H1 (cell line): ENCODE results near the gene PLPPR1. TPM values are rescaled to one million over a fixed set of nuclear protein-coding genes. Genes with fewer than 3 reads are reported as not detected.
A peak's percentile ranks its signal among the peaks of the same experiment; 100 is the strongest.

Experiments
- CTCF ChIA-PET: fragments of 300-600 bp; sonication (Branson Sonifier 250); formaldehyde crosslinking; loops from one replicate; lab custom pipeline; 2021; ENCODE audit not compliant: partially characterized antibody; lab: Charles Lee
- POLR2A ChIA-PET: fragments of 300-600 bp; sonication (Branson Sonifier 250); formaldehyde crosslinking; loops from one replicate; lab custom pipeline; 2021; ENCODE audit warnings: inconsistent platforms; ENCODE audit not compliant: partially characterized antibody; lab: Charles Lee
- DNase-seq, 2 experiments: peaks; one replicate each; pipeline versions ENCODE4 v3.0.0 to v3.0.0-alpha.2; 2010 to 2022; ENCODE audit warnings: low spot score in 2 of 2, low read depth in 1 of 2, mixed read lengths in 1 of 2
- FAIRE-seq: peaks from 2 replicates; lab custom pipeline; 2011; peaks lifted over from hg19 to GRCh38; lab: Jason Lieb, UNC
- H2AFZ ChIP-seq: 2 replicates; pipeline ENCODE4 v1.8.1; 2012; ENCODE audit warnings: low read length, inconsistent platforms
- H2AK5ac ChIP-seq: 2 replicates; pipeline ENCODE4 v1.6.1; 2013; ENCODE audit warnings: low read depth, low read length
- H2BK120ac ChIP-seq: replicated peaks from 2 replicates; pipeline ENCODE3; 2013; ENCODE audit warnings: low read depth, low read length, inconsistent platforms
- H2BK12ac ChIP-seq: 2 replicates; pipeline ENCODE4 v1.6.1; 2013; ENCODE audit warnings: low read depth, low read length
- H2BK15ac ChIP-seq: 2 replicates; pipeline ENCODE4 v1.6.1; 2013; ENCODE audit warnings: low read length
- H2BK20ac ChIP-seq: 2 replicates; pipeline ENCODE4 v1.6.1; 2013; ENCODE audit warnings: low read length
- H2BK5ac ChIP-seq: 2 replicates; pipeline ENCODE4 v1.6.1; 2013; ENCODE audit warnings: low read depth, low read length
- H3K14ac ChIP-seq: 2 replicates; pipeline ENCODE4 v1.6.1; 2013; ENCODE audit warnings: inconsistent platforms; ENCODE audit not compliant: insufficient read length
- H3K18ac ChIP-seq: 2 replicates; pipeline ENCODE4 v1.6.1; 2013; ENCODE audit warnings: low read length; ENCODE audit errors: extremely low read depth
- H3K23ac ChIP-seq: 2 replicates; pipeline ENCODE4 v1.6.1; 2013; ENCODE audit warnings: inconsistent platforms; ENCODE audit not compliant: insufficient read length
- H3K23me2 ChIP-seq: 2 replicates; pipeline ENCODE4 v1.6.1; 2013; ENCODE audit warnings: low read depth, low read length
- H3K27ac ChIP-seq: 2 replicates; pipeline ENCODE4 v1.6.1; 2011; ENCODE audit warnings: low read depth, low read length, inconsistent platforms
- H3K27me3 ChIP-seq, 4 experiments: replicated peaks in 1 of 4; 1 replicate in 1 of 4; 2 replicates in 3 of 4; pipeline versions ENCODE4 v1.6.1 to v1.8.1; 2011 to 2013; ENCODE audit warnings: low read length in 3 of 4, mild to moderate bottlenecking in 3 of 4, inconsistent platforms in 2 of 4, mixed read lengths in 2 of 4, moderate library complexity in 1 of 4; ENCODE audit not compliant: control insufficient read depth in 3 of 4, insufficient read depth in 3 of 4; ENCODE audit errors: extremely low read depth in 1 of 4
- H3K36me3 ChIP-seq, 4 experiments: 2 replicates each; pipeline versions ENCODE4 v1.6.1 to v1.8.1; 2011 to 2013; ENCODE audit warnings: mild to moderate bottlenecking in 4 of 4, low read length in 3 of 4, moderate library complexity in 2 of 4, control low read depth in 1 of 4, inconsistent platforms in 1 of 4; ENCODE audit not compliant: insufficient read depth in 4 of 4, control insufficient read depth in 2 of 4
- H3K4ac ChIP-seq: replicated peaks from 2 replicates; pipeline ENCODE3; 2013; ENCODE audit warnings: low read length, low read depth, mixed read lengths, inconsistent platforms; ENCODE audit not compliant: insufficient read length
- H3K4me1 ChIP-seq, 4 experiments: replicated peaks in 1 of 4; 1 replicate in 1 of 4; 2 replicates in 3 of 4; pipeline versions ENCODE4 v1.6.1 to v1.8.1; 2011 to 2013; ENCODE audit warnings: low read length in 3 of 4, inconsistent platforms in 2 of 4, mixed read lengths in 1 of 4; ENCODE audit not compliant: insufficient read depth in 4 of 4, control insufficient read depth in 3 of 4
- H3K4me2 ChIP-seq, 2 experiments: 2 replicates each; pipeline versions ENCODE4 v1.6.1 to v1.8.1; 2011 to 2013; ENCODE audit warnings: low read depth in 2 of 2, low read length in 2 of 2, control low read depth in 1 of 2, inconsistent platforms in 1 of 2, mild to moderate bottlenecking in 1 of 2; ENCODE audit not compliant: insufficient read depth in 1 of 2
- H3K4me3 ChIP-seq, 4 experiments: fragments of 200-600, 300-600 bp in 1 of 4; sonication (generic), shearing (Covaris generic), sonication (Bioruptor Twin) in 1 of 4; 2 replicates each; pipeline versions ENCODE4 v1.5.1 to v1.8.1; 2011 to 2016; ENCODE audit warnings: low read length in 4 of 4, low read depth in 3 of 4, control low read depth in 2 of 4, inconsistent platforms in 2 of 4, mild to moderate bottlenecking in 2 of 4, mixed read lengths in 1 of 4, moderate library complexity in 1 of 4; ENCODE audit not compliant: insufficient read depth in 2 of 4; ENCODE audit errors: extremely low read depth in 1 of 4
- H3K56ac ChIP-seq: replicated peaks from 2 replicates; pipeline ENCODE3; 2013; ENCODE audit warnings: low read depth, mild to moderate bottlenecking, mixed read lengths, low read length, inconsistent platforms; ENCODE audit not compliant: insufficient read length
- H3K79me1 ChIP-seq: 2 replicates; pipeline ENCODE4 v1.6.1; 2013; ENCODE audit warnings: low read depth, low read length, control low read depth
- H3K79me2 ChIP-seq, 2 experiments: 2 replicates each; pipeline versions ENCODE4 v1.6.1 to v1.8.1; 2012 to 2013; ENCODE audit warnings: low read length in 2 of 2, mild to moderate bottlenecking in 2 of 2, inconsistent platforms in 1 of 2; ENCODE audit not compliant: insufficient read depth in 2 of 2, control insufficient read depth in 1 of 2
- H3K9ac ChIP-seq, 4 experiments: replicated peaks in 1 of 4; 1 replicate in 1 of 4; 2 replicates in 3 of 4; pipeline versions ENCODE4 v1.6.1 to v1.8.1; 2011 to 2013; ENCODE audit warnings: low read depth in 3 of 4, low read length in 3 of 4, control low read depth in 2 of 4, mild to moderate bottlenecking in 2 of 4, moderate library complexity in 2 of 4, inconsistent platforms in 1 of 4; ENCODE audit errors: extremely low read depth in 1 of 4
- H3K9me3 ChIP-seq, 2 experiments: 2 replicates each; pipeline versions ENCODE4 v1.6.1 to v1.8.1; 2012 to 2013; ENCODE audit warnings: mild to moderate bottlenecking in 2 of 2, moderate library complexity in 2 of 2, control low read depth in 1 of 2, inconsistent platforms in 1 of 2, low read depth in 1 of 2, low read length in 1 of 2, mixed read lengths in 1 of 2; ENCODE audit not compliant: insufficient read depth in 2 of 2
- H4K20me1 ChIP-seq, 2 experiments: replicated peaks in 1 of 2; 2 replicates each; pipeline versions ENCODE3 to v1.8.1; 2011 to 2013; ENCODE audit warnings: inconsistent platforms in 2 of 2, low read length in 2 of 2, mild to moderate bottlenecking in 1 of 2; ENCODE audit not compliant: insufficient read depth in 2 of 2, control insufficient read depth in 1 of 2
- H4K5ac ChIP-seq: 2 replicates; pipeline ENCODE4 v1.6.1; 2013; ENCODE audit warnings: low read length, low read depth, mixed read lengths, inconsistent platforms; ENCODE audit not compliant: insufficient read length
- H4K8ac ChIP-seq: 2 replicates; pipeline ENCODE4 v1.8.0; 2013; ENCODE audit warnings: mild to moderate bottlenecking, moderate library complexity, low read length, inconsistent platforms; ENCODE audit not compliant: insufficient read depth; ENCODE audit errors: extremely low read depth
- H4K91ac ChIP-seq: replicated peaks from 2 replicates; pipeline ENCODE3; 2013; ENCODE audit warnings: low read length, mixed read lengths, inconsistent platforms; ENCODE audit not compliant: insufficient read length
- EGR1 ChIP-seq: IDR thresholded peaks from 2 replicates; pipeline ENCODE4 v1.6.1; 2011; ENCODE audit warnings: low read depth, low read length, borderline replicate concordance
- EZH2 ChIP-seq: fragments of 200-600 bp; sonication (generic); IDR thresholded peaks from 2 replicates; pipeline ENCODE4 v1.7.1; 2012; ENCODE audit warnings: low read depth, mild to moderate bottlenecking, moderate library complexity, low read length, inconsistent platforms; ENCODE audit not compliant: severe bottlenecking
- MAX ChIP-seq: IDR thresholded peaks from 2 replicates; pipeline ENCODE4 v1.6.1; 2012; ENCODE audit warnings: inconsistent platforms
- WGBS, 2 experiments: shearing (Covaris generic) in 1 of 2; methylation state at CpG; one replicate each; pipeline versions ENCODE4 v1.1.6 to v1.1.7; 2013 to 2015; ENCODE audit warnings: low lambda C conversion rate in 2 of 2, mixed read lengths in 2 of 2, inconsistent platforms in 1 of 2, low coverage in 1 of 2, missing lambda C conversion rate in 1 of 2; ENCODE audit not compliant: insufficient replicate concordance in 2 of 2, insufficient coverage in 1 of 2, insufficient read length in 1 of 2; ENCODE audit errors: extremely low coverage in 1 of 2, missing lambda C conversion rate in 1 of 2; 5-methylcytosine and 5-hydroxymethylcytosine counted together
- polyA plus RNA-seq, 7 experiments: library from polyadenylated mRNA; depleted of rRNA in 3 of 7; stranded (reverse) in 5 of 7; unstranded in 2 of 7; fragments of >200 nt in 5 of 7; fragments of 200-250 nt in 2 of 7; gene quantifications; 1 replicate in 5 of 7; 2 replicates in 1 of 7; 4 replicates in 1 of 7; pipeline versions ENCODE4 v1.2.1 to v1.2.3, GENCODE V29; 2011 to 2013; ENCODE audit warnings: missing spikeins in 2 of 7, mixed read lengths in 2 of 7
- total RNA-seq: library from RNA; stranded (reverse); fragmentation: NEBNext Ultra II Directional; extraction: Animal tissue kit (Norgen Biotek cat#: 25700); gene quantifications from 2 replicates; pipeline ENCODE4 v1.2.1, GENCODE V29; 2021

The PLPPR1 gene
- total and polyA plus RNA-seq, 2 of the 8 experiments (the other 6 are each of a cell fraction or from before 2014, with no cell fraction given): 1.4 to 1.8 TPM

- no peak overlapping the region for H3K14ac ChIP-seq
- H3K9ac ChIP-seq: no peak overlapping the region
- H3K4me3 ChIP-seq: no peak overlapping the region
- 55% methylated on average over 6 of the region's 6 CpGs; no CpG with 5 or more reads in 1 of the 2 experiments for WGBS, 2 experiments
- H4K8ac ChIP-seq: no peak overlapping the region
- no peak overlapping the region for H3K56ac ChIP-seq
- H2BK5ac ChIP-seq: no peak overlapping the region
- H3K4me1 ChIP-seq: peaks cover 0 to 20% (median 2%) of the 10 kb centered on the region in 4 experiments; a peak in 4 of 7 replicates
- CTCF ChIA-PET: interaction anchor here (0.6 to 4.3 kb wide), 42 partner anchors 9 to 769 kb away, joined by 3 to 70 read pairs (median 4); no protein-coding TSS in a partner anchor
- H3K79me1 ChIP-seq: no peaks in the 10 kb centered on the region
- no peak overlapping the region for H2BK20ac ChIP-seq
- no peak overlapping the region for H3K18ac ChIP-seq
- H2AK5ac ChIP-seq: no peak overlapping the region
- H2BK120ac ChIP-seq: peak overlapping the region; percentile 12
- peak; percentile 88 for FAIRE-seq
- no peak overlapping the region for H3K27ac ChIP-seq
- H3K79me2 ChIP-seq: no peaks in the 10 kb centered on the region
- H3K36me3 ChIP-seq: no peaks in the 10 kb centered on the region
- no peak for DNase-seq
- H4K20me1 ChIP-seq: no peaks in the 10 kb centered on the region
- no peaks in the 10 kb centered on the region; a peak in 1 of 4 replicates for H3K9me3 ChIP-seq
- no peak overlapping the region for H4K91ac ChIP-seq
- H2AFZ ChIP-seq: peak overlapping the region; percentile 42; the same call in 1 of the 2 replicates
- POLR2A ChIA-PET: interaction anchor here (0.6 to 1.6 kb wide), 2 partner anchors 468 to 634 kb away, joined by 3 to 5 read pairs; no protein-coding TSS in a partner anchor
- H2BK15ac ChIP-seq: no peak overlapping the region
- no peaks in the 10 kb centered on the region for H3K23me2 ChIP-seq
- no peak overlapping the region for H4K5ac ChIP-seq
- H2BK12ac ChIP-seq: no peak overlapping the region
- H3K23ac ChIP-seq: no peak overlapping the region
- no peaks in the 10 kb centered on the region for H3K27me3 ChIP-seq
- no peak overlapping the region for H3K4ac ChIP-seq
- H3K4me2 ChIP-seq: no peak overlapping the region
- no peak for TF ChIP-seq EZH2
- no peak for TF ChIP-seq MAX
- TF ChIP-seq EGR1: no peak
These were observed 206.8 kb downstream of the PLPPR1 start for GRCh38 chr9:101235105-101235866.
